NCI-H187 treated with DMSO at 0.1 percent for 48 hours (cell line): Measurements from ENCODE around the gene CS.
"Not testable (repeated sequence)": the region's sequence is repeated elsewhere in the genome, so short reads cannot be mapped to it uniquely, and the experiment has no call there.

ENCODE experiments used
- DNase-seq: peaks from one replicate; lab custom pipeline; 2025; lab: John Stamatoyannopoulos, UW

Gene CS

DNA sequence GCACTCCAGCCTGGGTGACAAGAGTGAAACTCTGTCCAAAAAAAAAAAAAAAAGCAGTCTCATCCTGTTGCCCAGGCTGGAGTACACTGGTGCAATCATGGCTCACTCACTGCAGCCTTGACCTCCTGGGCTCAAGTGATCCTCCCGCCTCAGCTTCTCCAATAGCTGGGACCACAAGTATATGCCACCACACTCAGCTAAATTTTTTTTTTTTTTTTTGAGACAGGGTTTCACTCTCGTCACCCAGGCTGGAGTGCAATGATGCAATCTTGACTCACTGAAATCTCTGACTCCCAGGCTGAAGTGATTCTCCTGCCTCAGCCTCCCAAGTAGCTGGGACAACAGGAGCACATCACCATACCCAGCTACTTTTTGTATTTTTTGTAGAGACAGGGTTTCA is 20.9 kb upstream of the CS start:
- no peak for DNase-seq

GRCh38 chr12:56317675-56318074 is 17.5 kb upstream of the CS start:
- no peak for DNase-seq

DNA sequence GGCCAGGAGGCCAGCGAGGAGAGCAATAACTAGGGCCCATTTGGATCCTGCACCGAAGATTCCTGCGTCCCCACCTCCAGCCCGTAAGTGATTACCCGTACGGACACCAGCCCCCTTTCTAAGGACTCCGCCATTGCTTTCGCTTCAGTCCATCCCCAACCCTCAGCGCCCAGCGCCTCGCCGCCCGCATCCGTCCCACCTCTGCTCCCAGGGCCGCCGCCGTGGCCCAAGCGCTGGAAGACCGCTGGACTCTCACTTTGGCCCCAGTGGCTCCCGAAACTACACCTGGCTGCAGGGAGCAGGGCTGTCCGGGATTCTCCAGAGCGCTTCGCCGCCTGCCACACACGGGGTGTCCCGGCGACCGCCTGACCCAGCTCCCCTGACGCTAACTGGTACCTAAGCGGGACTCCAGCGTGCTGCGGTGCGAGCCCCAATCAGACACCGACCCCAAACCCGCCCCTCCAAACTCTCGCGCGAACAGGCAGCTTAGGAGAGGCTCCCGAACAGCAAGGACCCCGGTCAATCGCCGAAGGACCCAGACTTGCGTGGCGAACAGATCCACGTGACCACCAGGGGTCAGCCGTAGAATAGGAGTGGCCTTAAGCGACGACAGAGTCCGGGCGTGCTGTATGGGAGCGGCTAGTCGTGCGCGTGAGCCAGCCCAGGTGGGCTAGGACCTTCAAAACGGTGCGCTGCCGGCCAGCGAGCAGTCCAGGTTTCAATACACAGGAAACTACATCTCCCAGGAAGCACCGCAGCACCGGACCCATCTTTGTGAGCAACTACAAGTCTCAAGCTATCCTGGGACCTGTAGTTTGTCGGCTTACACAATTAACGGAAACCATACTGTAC is 15.7 kb upstream of the CS start, which contains the start of gene CNPY2:
CNPY2 (minus strand) TSS at position 367 of the 852 bp plus-strand sequence. CDS start 771 bp downstream, outside the sequence.
- peak; percentile 95 for DNase-seq

DNA sequence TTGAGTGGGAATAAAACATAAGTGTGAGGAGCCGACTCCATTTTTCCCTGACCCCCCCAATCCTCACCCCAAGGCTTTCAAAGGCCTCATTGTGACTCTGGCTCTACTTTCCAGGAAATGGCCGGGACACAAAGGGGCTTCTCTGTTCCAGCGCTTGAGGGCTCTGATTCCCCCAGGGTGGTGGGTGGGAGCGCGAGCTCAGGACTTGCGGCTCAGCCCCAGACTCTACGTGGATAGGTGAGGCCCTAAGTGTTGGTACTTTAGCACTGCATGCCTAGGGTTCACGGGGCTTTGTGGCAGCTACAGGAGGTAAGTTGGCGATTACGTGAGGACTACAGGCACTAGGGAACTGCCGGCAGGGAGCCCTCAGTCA is 15.1 kb upstream of the CS start:
- no peak for DNase-seq

- DNase-seq: no peak
Measured at GRCh38 chr12:56311003-56311402, 10.9 kb upstream of the CS start.

DNA sequence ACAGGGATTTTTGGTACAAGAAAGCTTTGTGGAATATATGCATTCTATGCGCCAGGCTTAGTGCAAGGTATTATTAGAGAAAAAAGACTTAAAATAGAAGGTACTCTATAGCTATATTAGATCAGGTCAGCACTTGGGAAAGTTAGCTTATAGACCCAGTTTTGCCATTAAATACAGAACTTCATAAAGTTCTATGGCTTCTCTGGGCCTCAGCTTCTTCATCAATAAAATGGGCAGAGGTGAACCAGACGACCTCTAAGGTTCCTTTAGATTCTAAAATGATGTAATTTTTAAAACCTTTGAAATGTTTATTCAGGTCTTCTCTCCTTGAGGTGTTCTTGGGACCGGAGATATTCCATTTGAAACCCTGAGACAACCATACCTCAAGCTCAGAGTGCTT is 8.6 kb upstream of the CS start:
- no peak for DNase-seq

GRCh38 chr12:56307221-56307965 is 7.3 kb upstream of the CS start:
- DNase-seq: no peak

DNA sequence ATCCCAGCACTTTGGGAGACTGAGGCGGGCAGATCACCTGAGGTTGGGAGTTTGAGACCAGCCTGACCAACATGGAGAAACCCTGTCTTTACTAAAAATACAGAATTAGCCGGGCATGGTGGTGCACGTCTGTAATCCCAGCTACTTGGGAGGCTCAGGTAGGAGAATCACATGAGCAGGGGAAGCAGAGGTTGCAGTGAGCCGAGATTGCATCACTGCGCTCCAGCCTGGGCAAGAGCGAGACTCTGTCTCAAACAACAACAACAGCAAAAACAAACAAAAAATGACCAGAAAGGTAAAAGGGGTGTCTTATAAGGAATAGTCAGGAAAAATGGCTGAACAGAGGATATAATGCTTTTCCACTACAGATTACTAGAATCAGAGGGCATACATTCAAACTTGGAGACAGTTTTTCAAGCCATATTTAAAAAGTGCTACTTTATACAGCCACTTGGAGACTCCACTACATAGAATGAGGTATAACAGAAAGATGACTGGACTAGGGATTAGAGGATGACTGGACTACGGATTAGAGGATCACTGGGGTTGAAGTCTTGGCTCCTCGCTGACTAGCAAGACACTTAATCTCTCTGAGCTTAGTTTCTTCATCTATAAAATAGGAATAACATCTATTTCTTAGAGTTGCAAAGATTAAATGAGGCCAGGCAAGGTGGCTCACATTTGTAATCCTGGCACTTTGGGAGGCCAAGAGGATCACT is 4.9 kb upstream of the CS start:
- DNase-seq: no peak

GRCh38 chr12:56304276-56304675 is 4.1 kb upstream of the CS start:
- no peak for DNase-seq

DNA sequence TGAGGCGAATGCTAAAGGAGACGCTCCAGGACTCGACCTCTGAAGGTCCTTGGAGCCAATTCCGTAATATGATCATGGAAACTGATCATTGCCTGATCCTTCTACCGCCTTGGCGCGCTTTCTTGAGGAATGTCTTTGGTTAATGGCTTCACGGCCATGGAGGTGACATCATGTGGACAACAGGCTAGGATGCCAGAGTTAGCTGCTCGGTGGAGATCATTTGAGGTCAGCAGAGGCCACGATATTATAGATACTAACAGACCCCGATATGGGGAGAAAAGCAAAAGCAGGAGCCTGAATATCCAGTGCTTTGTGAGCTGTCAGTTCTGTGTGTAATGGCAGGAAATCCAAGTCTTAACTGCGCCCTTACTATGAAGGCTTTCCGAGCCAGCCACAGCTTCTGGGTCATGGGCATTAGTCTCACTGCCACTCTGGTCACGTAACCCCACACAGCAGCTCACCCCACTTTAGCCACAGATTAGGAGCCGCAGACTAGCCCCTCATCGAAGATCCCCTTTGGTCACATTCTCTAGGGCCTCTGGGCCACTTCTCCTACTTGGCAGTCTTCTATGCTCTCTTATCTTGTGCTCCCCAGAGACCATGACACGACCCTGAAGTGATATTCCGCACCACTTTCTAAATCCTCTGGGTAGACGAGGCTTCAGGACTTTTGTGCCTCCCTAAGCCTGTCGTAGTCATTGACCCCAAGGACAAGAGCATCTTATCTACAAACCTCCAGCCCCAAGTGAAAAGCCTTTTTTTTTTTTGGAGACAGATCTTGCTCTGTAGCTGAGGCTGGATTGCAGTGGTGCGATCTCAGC is 724 bp upstream of the CS start:
- DNase-seq: no peak

DNA sequence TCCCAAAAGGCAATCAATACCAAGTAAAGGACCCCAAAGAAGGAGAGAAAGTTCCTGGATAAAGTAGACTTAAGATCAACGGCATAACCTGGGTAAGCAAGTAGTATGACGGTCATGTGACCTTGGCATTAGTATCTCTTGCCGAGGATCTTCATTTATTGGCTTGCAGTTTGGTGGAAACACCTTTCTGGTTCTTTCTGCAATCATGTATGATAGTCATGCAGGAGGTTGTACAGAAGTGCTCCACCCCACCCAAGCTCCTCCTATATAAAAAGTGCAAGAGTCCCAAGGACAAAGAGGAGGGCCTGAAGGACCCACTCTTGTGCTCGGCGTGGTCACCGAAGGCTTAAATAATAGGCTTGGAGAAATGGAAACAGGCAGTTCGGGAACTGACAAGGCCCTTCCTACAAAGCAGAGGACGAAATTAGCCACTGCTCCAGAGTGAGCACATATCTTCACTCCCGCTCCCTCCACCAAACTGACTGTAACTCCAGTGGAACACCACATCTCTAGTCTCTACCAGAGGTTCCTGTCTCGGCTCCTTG is 750 bp downstream of the CS start:
- no peak for DNase-seq

GRCh38 chr12:56298828-56299227 is 1.3 kb downstream of the CS start:
- no peak for DNase-seq

DNA sequence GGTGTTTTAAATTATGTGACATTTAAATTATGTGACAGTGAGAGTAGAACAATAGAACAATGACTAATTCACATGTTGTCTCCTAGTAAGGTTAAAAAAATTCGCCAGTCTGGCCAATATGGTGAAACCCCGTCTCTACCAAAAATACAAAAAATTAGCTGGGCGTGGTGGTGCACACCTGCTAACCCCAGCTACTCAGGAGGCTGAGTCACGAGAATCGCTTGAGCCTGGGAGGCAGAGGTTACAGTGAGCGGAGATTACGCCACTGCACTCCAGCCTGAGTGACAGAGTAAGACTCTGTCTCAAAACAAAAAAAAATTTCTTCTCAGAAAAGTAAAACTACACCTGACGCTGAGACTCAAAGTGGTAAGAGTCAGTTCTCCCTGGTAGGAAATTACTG is 2.7 kb downstream of the CS start:
- DNase-seq: no peak

DNA sequence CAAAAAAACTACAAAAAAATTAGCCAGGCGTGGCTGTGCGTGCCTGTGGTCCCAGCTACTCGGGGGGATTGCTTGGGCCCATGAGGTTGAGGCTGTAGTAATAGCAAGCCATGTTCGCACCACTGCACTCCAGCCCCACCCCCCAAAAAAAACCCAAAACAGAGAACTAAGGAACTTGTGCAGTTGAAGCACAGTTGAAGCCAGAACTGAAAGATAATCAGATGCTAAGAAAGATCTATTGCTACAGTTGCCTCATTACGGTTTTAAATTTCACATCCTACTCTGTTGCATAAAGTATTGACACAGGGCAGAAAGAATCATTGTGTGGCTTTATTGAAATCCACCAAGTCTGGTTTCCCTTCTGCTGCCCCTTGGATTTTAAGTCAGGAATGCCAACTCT is 3.8 kb downstream of the CS start:
- DNase-seq: no peak

GRCh38 chr12:56293795-56294194 is 6.3 kb downstream of the CS start:
- no peak for DNase-seq

GRCh38 chr12:56288705-56289387 is 11.3 kb downstream of the CS start:
- no peak for DNase-seq

DNA sequence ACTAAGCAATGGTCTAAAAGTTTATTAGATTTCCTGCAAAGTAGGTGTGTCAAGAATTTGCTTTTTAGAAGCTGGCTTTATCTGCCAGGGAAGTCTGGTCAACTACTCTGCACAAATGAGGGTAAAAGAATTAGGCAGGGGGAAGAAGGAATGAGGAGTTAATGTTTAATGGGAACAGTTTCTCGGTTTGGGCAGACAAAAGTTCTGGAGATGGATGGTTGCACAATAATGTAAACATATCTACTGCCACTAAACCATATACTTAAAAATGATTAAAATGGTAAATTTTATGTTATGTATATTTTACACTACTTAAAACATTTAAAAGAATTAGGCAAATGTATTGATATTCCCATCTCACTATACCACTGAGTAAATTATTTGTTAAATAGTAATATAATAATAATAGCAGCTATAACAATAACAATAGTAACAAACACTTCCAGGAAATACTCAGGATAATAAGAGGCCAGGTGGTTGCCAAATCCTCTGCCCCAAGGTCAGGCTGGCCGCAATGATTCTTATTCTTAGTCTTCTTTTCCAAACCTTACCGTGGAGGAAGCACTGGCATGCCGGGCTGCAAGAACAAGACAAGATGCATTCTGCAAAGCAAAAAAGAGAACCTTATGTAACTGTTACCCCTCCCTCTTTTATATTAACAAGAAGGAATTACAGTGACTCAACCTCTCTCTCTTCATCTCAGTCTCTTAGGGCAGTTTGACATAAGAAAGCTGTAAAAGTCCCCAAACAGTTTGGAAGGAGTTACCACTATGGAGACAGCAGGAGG is 13.9 kb downstream of the CS start:
- DNase-seq: no peak

- DNase-seq: not testable (repeated sequence)
Measured at GRCh38 chr12:56284263-56284662, 15.9 kb downstream of the CS start.

- no peak for DNase-seq
Measured at GRCh38 chr12:56282579-56282978, 17.6 kb downstream of the CS start.

DNA sequence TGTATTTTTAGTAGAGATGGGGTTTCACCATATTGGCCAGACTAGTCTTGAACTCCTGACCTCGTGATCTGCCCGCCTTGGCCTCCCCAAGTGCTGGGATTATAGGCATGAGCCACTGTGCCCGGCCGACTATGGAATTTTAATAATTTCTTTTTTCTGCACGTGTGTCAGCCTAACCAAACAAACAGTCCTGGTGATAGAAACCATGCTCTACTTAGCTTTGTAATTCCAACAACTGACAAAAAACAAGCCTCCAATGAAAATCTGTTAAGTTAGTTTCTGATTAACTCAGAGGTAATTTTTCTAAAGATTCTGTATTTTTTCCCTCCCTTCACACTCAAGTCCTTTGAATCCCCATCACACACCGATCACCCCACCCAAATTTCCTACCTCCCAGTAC is 18.1 kb downstream of the CS start:
- DNase-seq: no peak
